IMR-90 (cell line): ENCODE data around the gene CPD.

ENCODE experiments used
- CHD1 ChIP-seq: IDR thresholded peaks from 2 replicates; pipeline ENCODE4 v1.6.1; 2012; ENCODE audit warnings: low read depth, low read length, improper control_type of control experiment
- CTCF ChIP-seq: conservative IDR thresholded peaks from 2 replicates; pipeline ENCODE4 v1.5.1; 2012; ENCODE audit warnings: mild to moderate bottlenecking, low read depth, low read length, improper control_type of control experiment
- ELK1 ChIP-seq: fragments of 150-350 bp; IDR thresholded peaks from 2 replicates; pipeline ENCODE4 v1.6.1; 2016; ENCODE audit warnings: low read depth, mild to moderate bottlenecking, low read length, moderate library complexity, borderline replicate concordance
- MAFK ChIP-seq: IDR thresholded peaks from 2 replicates; pipeline ENCODE4 v1.6.1; 2012; ENCODE audit warnings: low read depth, low read length, improper control_type of control experiment
- RCOR1 ChIP-seq: IDR thresholded peaks from 2 replicates; pipeline ENCODE4 v1.6.1; 2012; ENCODE audit warnings: mild to moderate bottlenecking, low read length, improper control_type of control experiment; ENCODE audit not compliant: insufficient replicate concordance
- RFX5 ChIP-seq: IDR thresholded peaks from 2 replicates; pipeline ENCODE4 v1.8.0; 2012; ENCODE audit warnings: low read depth, mild to moderate bottlenecking, low read length, moderate library complexity
- SMC3 ChIP-seq: fragments of 150-350 bp; IDR thresholded peaks from 2 replicates; pipeline ENCODE4 v1.6.1; 2016; ENCODE audit warnings: low read depth, mild to moderate bottlenecking, antibody characterized with exemption, low read length, moderate library complexity

- TF ChIP-seq CTCF (no peak), SMC3 (no peak), ELK1 (no peak), CHD1 (no peak), RFX5 (no peak), MAFK (no peak), RCOR1 (no peak)
These were observed 31.2 kb upstream of the CPD start for GRCh38 chr17:30347488-30347887.
